Measurements from ENCODE around the gene IRX4. TPM values are rescaled to one million over a fixed set of nuclear protein-coding genes. Genes with fewer than 3 reads are reported as not detected.

IRX4 gene
- total RNA-seq, 4 donors from 2014 or later: 0.68 to 3.5 TPM; not detected in 2

GRCh38 chr5:1831257-1831656, 51.5 kb downstream of the IRX4 start:
- no peak for TF ChIP-seq CTCF (IDR thresholded peaks at IDR 0.05; ENCODE audit: low read depth)

- no peak for TF ChIP-seq CTCF (IDR thresholded peaks at IDR 0.05; ENCODE audit: low read depth)
These were observed 52.0 kb downstream of the IRX4 start for GRCh38 chr5:1830571-1831228.

- no peak for TF ChIP-seq CTCF (IDR thresholded peaks at IDR 0.05; ENCODE audit: low read depth)
These were observed 54.8 kb downstream of the IRX4 start for GRCh38 chr5:1827886-1828397.

Other genes with a start within 250 kb of the IRX4 start
- gene MRPL36, start 83.1 kb downstream of the IRX4 start, total RNA-seq: 10 to 100 TPM; 27.9 to 56.1 (median 42.7) TPM
- gene NDUFS6, start 81.5 kb downstream of the IRX4 start, total RNA-seq: 10 to 100 TPM; 26.5 to 36.9 (median 34.5) TPM